Measurements from ENCODE around the gene STXBP2.
"Not testable (repeated sequence)": the region's sequence is repeated elsewhere in the genome, so short reads cannot be mapped to it uniquely, and the experiment has no call there.

The STXBP2 gene

GRCh38 chr19:7641290-7642276 is 4.7 kb downstream of the STXBP2 start:
- no peak for TF ChIP-seq Cebpa-rat (IDR thresholded peaks at IDR 0.05)
- Histone ChIP-seq H3K4me1 (peaks cover 17% of the 10 kb centered on the region), H3K27ac (no peak overlapping the region), H3K27me3 (no peaks in the 10 kb centered on the region), H3K4me2 (no peak overlapping the region), H4K20me1 (peaks cover 15% of the 10 kb centered on the region; the same call in 1 of the 2 replicates), H3K9me3 (no peaks in the 10 kb centered on the region), H3K4me3 (no peak overlapping the region), H3K9ac (no peak overlapping the region), H3K36me3 (peaks cover 61% of the 10 kb centered on the region)

- Histone ChIP-seq H4K20me1 (peaks cover 15% of the 10 kb centered on the region; the same call in 1 of the 2 replicates), H3K27me3 (no peaks in the 10 kb centered on the region), H3K4me3 (no peak overlapping the region), H3K36me3 (peaks cover 70% of the 10 kb centered on the region), H3K4me1 (peaks cover 14% of the 10 kb centered on the region), H3K9me3 (no peaks in the 10 kb centered on the region), H3K27ac (no peak overlapping the region), H3K9ac (no peak overlapping the region), H3K4me2 (no peak overlapping the region)
- no peak for TF ChIP-seq Cebpa-rat (IDR thresholded peaks at IDR 0.05)
Measured at GRCh38 chr19:7642295-7643030, 5.6 kb downstream of the STXBP2 start.

GRCh38 chr19:7643031-7643415 is 6.1 kb downstream of the STXBP2 start:
- Histone ChIP-seq H3K36me3 (peaks cover 75% of the 10 kb centered on the region), H3K27ac (no peak overlapping the region), H3K9me3 (no peaks in the 10 kb centered on the region), H3K27me3 (no peaks in the 10 kb centered on the region), H3K4me3 (no peak overlapping the region), H3K4me2 (no peak overlapping the region), H3K4me1 (peaks cover 8% of the 10 kb centered on the region), H3K9ac (no peak overlapping the region), H4K20me1 (peaks cover 15% of the 10 kb centered on the region; the same call in 1 of the 2 replicates)
- TF ChIP-seq Cebpa-rat (IDR thresholded peaks at IDR 0.05), result no peak

- not testable (repeated sequence) for H3K4me3 ChIP-seq, H3K4me1 ChIP-seq, H3K27me3 ChIP-seq, H3K4me2 ChIP-seq, H3K9ac ChIP-seq, H3K27ac ChIP-seq, H3K9me3 ChIP-seq
- Histone ChIP-seq H3K36me3 (peaks cover 78% of the 10 kb centered on the region), H4K20me1 (peaks cover 12% of the 10 kb centered on the region; the same call in 1 of the 2 replicates)
Measured at GRCh38 chr19:7643629-7644549, 7.0 kb downstream of the STXBP2 start.

- H3K36me3 ChIP-seq, result peaks cover 72% of the 10 kb centered on the region
- no peaks in the 10 kb centered on the region for H3K4me1 ChIP-seq
- peaks cover 6% of the 10 kb centered on the region; the same call in 1 of the 2 replicates for H4K20me1 ChIP-seq
- no peaks in the 10 kb centered on the region for H3K27me3 ChIP-seq
- H3K9me3 ChIP-seq, result no peaks in the 10 kb centered on the region
- no peak overlapping the region for H3K4me3 ChIP-seq
- H3K9ac ChIP-seq, result no peak overlapping the region
- no peak for TF ChIP-seq Cebpa-rat (IDR thresholded peaks at IDR 0.05)
- H3K27ac ChIP-seq, result no peak overlapping the region
- H3K4me2 ChIP-seq, result no peak overlapping the region
Measured at GRCh38 chr19:7644550-7644877, 7.6 kb downstream of the STXBP2 start.

- H3K4me1 ChIP-seq, result no peaks in the 10 kb centered on the region
- no peaks in the 10 kb centered on the region for H3K9me3 ChIP-seq
- H3K27ac ChIP-seq, result no peak overlapping the region
- H3K27me3 ChIP-seq, result no peaks in the 10 kb centered on the region
- peaks cover 67% of the 10 kb centered on the region for H3K36me3 ChIP-seq
- H4K20me1 ChIP-seq, result no peaks in the 10 kb centered on the region
- H3K9ac ChIP-seq, result no peak overlapping the region
- no peak overlapping the region for H3K4me3 ChIP-seq
- TF ChIP-seq Cebpa-rat (IDR thresholded peaks at IDR 0.05), result no peak
- H3K4me2 ChIP-seq, result no peak overlapping the region
Measured at GRCh38 chr19:7645163-7645562, 8.3 kb downstream of the STXBP2 start.

- H3K4me1 ChIP-seq, result no peaks in the 10 kb centered on the region
- H3K9ac ChIP-seq, result no peak overlapping the region
- no peak for TF ChIP-seq Cebpa-rat (IDR thresholded peaks at IDR 0.05)
- H3K4me2 ChIP-seq, result no peak overlapping the region
- no peak overlapping the region for H3K27ac ChIP-seq
- no peak overlapping the region for H3K4me3 ChIP-seq
- H3K36me3 ChIP-seq, result peaks cover 62% of the 10 kb centered on the region
- H4K20me1 ChIP-seq, result no peaks in the 10 kb centered on the region
- no peaks in the 10 kb centered on the region for H3K9me3 ChIP-seq
- no peaks in the 10 kb centered on the region for H3K27me3 ChIP-seq
Measured at GRCh38 chr19:7645656-7646425, 8.9 kb downstream of the STXBP2 start.

- Histone ChIP-seq H3K36me3 (peaks cover 57% of the 10 kb centered on the region), H3K4me3 (no peak overlapping the region)
Measured at GRCh38 chr19:7646426-7646700, 9.5 kb downstream of the STXBP2 start.

GRCh38 chr19:7647156-7647555 is 10.2 kb downstream of the STXBP2 start:
- Histone ChIP-seq H3K9me3 (no peaks in the 10 kb centered on the region), H3K9ac (no peak overlapping the region), H3K4me1 (peaks cover 6% of the 10 kb centered on the region), H4K20me1 (no peaks in the 10 kb centered on the region), H3K4me2 (no peak overlapping the region), H3K27ac (no peak overlapping the region), H3K27me3 (no peaks in the 10 kb centered on the region), H3K4me3 (no peak overlapping the region), H3K36me3 (peaks cover 52% of the 10 kb centered on the region)
- TF ChIP-seq Cebpa-rat (IDR thresholded peaks at IDR 0.05), result no peak

More at GRCh38 chr19:7646426-7646700, 9.5 kb downstream of the STXBP2 start:
- H3K27ac ChIP-seq, result no peak overlapping the region
- TF ChIP-seq Cebpa-rat (IDR thresholded peaks at IDR 0.05), result no peak
- H3K4me2 ChIP-seq, result no peak overlapping the region
- no peaks in the 10 kb centered on the region for H3K4me1 ChIP-seq
- no peaks in the 10 kb centered on the region for H3K27me3 ChIP-seq
- no peaks in the 10 kb centered on the region for H3K9me3 ChIP-seq
- H3K9ac ChIP-seq, result no peak overlapping the region
- H4K20me1 ChIP-seq, result no peaks in the 10 kb centered on the region

All from BLaER1 (cell line).